GM21576 (cell line): Measurements from ENCODE around the gene PVALEF.

ENCODE experiments used
- ATAC-seq: cut with Tn5 transposase; IDR thresholded peaks from one replicate; pipeline ENCODE4 v1.9.1; 2021; ENCODE audit warnings: mild to moderate bottlenecking, moderate library complexity; ENCODE audit not compliant: unreplicated experiment

PVALEF gene

DNA sequence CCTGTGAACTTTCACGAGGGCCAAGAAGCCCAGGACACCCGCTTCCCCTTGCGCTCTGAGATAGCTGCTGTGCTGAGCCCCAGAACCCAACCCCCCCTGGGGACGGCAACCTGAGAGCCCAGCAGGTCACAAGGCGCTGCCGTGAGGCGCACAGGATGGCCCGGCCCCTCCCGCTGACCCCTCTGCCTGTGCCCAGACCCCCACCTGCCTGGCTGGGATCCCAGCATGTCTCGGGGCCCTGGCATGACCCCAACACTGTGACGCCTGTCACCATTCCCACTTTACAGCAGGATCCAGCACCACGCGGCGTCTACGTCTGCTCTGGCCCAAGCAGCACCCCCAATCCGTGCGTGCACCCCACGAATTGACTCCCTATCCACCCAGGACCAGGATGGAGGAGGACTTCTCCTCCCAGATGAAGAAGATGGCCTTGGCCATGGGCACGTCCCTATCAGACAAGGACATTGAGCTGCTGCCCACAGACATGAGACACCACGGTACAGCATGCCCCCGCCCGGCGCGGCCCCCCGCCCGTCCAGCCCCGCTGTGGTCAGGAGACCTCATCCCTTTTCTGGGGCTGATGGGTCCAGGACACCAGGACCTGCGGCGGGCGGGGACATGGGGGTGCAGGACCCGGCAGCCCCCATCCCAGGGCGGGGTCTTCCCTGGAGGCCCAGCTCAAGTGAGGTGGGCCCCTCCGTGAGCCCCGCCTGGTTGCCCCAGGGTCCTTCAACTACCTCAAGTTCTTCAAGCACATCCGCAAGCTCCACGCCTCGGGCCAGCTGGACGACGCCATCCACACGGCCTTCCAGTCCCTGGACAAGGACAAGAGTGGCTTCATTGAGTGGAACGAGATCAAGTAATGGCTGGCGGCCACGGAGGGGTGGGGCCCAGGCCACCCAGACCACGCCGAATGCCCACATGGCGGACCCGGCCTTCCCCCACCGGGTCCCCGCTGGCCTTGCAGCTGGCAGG, 15.8 kb downstream of the PVALEF start:
- no peak for ATAC-seq

DNA sequence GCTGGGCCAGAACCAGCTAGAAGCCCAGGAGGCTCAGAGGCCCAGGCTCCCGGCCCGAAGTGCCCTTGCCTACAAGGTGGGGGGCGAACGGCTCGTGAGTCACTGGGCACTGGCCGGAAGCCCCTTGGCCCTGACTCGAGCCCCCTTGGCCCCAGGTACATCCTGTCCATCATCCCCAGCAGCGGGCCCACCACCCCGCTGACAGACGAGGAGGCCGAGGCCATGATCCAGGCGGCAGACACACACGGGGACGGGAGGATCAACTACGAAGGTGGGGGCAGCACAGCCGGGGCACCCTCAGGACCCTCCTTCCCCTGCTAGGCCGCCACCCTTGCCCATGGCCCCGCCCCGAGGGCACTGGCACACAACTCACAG, 16.5 kb downstream of the PVALEF start:
- no peak for ATAC-seq

GRCh38 chr17:81182596-81182995, 17.3 kb downstream of the PVALEF start:
- no peak for ATAC-seq

- ATAC-seq: no peak
Observed at GRCh38 chr17:81183316-81183715, 18.0 kb downstream of the PVALEF start.

- ATAC-seq: no peak
Observed at GRCh38 chr17:81183807-81184206, 18.5 kb downstream of the PVALEF start.

- ATAC-seq: no peak
Observed at GRCh38 chr17:81184555-81184954, 19.2 kb downstream of the PVALEF start.

- ATAC-seq: no peak
Observed at GRCh38 chr17:81186203-81186602, 20.9 kb downstream of the PVALEF start.

GRCh38 chr17:81187120-81187519, 21.8 kb downstream of the PVALEF start:
- no peak for ATAC-seq

DNA sequence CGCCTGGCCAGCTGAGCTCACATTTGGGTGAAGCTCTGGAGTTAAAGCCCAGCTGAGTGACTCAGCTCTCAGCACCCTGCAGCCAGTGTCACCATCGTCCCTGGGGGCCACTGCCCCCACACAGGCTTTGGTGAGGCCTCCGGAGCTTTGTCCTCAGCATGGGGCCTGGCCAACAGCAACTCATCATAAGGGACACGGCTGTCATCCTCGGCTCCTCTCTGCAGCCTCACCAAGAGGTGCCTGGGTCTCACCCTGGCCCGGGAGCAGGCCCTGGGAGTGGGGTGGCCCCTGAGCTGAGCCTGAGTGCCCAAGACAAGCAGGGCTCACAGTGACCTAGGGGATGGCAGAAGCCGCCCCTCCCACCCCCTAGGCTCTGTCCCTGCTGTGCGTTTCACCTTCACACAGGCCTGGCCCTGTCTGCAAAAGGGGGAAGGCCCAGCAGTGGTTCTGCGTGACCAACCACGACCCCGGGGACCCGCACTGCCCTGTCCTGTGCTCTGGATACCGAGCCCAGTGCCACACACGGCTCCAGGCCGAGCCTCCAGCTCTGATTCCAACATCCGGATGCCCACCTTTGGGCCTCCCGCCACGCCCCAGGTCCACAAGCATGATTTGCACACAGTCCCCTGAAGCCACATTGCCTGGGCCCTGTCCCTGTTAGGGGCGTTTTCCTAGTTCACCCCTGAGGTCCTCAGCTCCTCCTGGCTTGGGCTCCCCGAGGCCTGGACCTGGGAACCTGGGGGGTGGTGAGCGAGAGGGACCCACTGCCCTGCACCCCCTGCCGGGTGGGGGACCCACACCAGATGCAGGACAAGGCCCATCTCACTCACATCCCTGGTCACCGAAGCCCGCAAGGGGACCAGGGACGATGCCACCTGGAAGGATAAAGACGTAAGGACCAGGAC, 22.5 kb downstream of the PVALEF start:
- ATAC-seq: no peak

DNA sequence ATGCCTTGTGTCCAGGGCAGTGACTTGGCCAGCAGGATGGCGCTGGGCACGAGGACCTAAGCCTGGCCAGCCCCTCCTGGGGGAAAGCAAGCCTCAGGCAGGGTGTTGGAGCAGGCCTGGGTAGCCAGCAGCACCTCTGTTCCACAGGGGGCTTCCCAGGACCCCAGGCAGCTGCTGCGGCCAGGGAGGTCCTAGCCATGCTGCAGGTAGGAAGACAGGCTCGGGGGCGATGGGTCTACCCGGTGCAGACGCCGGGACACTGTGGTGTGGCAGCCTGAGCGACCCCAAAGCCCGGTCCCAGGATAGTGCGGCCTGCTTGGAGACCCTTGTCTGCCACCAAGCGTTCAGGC, 23.2 kb downstream of the PVALEF start:
- no peak for ATAC-seq

DNA sequence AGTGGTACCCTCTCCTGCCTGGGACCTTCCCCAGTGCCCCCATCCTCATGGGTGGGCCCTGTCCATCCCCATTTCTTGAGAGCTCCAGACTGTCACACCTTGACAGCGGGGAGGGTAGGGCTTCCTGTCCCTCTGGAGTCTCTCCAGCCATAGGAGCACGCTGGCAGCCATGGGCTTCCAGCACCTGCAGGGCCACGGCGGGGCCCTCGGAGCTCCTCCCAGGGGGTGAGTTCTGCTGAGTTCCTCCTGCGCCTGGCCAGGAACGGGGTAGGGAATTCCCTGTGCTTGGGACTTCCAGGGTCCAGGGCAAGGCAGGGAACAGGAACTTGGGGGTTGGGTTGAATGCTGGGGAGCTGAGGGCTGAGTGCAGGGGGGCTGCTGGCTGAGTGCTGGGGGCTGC, 23.7 kb downstream of the PVALEF start:
- ATAC-seq: no peak

- ATAC-seq: no peak
Observed at GRCh38 chr17:81189670-81190530, 24.6 kb downstream of the PVALEF start.

DNA sequence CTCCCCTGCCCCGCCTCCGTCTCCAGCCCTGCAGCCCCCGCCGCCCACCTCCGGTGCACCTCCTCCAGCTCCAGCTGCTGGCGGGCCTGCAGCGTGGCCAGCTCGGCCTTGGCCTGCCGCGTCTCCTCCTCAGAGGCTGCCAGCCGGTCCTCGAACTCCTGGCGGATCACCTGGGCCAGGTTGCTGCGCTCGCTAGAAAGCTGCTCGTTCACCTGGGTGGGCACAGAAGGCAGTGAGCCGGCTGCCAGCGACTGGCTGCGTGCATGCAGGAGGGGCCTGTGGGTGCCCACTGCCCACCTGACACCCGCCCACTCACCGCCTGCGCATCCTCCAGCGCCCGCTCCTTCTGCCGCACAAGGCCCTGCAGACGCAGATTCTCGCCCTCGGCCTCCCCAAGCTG, 25.3 kb downstream of the PVALEF start:
- no peak for ATAC-seq

- ATAC-seq: no peak
Observed at GRCh38 chr17:81191116-81191515, 25.8 kb downstream of the PVALEF start.

- no peak for ATAC-seq
Observed at GRCh38 chr17:81191646-81192045, 26.3 kb downstream of the PVALEF start.

- no peak for ATAC-seq
Observed at GRCh38 chr17:81192386-81193050, 27.2 kb downstream of the PVALEF start.

DNA sequence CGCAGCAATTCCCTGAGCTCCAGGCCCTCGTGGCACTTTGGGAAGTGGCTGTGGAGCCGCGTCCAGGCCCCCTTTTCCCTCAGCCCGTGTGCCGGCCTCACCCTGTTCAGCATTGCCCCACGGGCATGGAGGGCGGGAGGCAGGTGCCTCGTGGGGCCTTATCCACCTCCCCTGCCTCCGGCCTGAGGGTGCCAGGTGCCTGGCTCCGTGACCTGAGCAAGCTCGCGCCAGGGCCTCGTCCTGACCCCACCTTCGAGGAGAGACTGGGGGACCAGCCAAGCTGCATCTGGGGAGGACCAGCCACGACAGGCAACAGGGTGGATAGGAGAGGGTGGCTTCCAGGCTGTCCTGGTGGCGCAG, 27.7 kb downstream of the PVALEF start:
- no peak for ATAC-seq

- ATAC-seq: no peak
Observed at GRCh38 chr17:81193470-81194224, 28.3 kb downstream of the PVALEF start.

DNA sequence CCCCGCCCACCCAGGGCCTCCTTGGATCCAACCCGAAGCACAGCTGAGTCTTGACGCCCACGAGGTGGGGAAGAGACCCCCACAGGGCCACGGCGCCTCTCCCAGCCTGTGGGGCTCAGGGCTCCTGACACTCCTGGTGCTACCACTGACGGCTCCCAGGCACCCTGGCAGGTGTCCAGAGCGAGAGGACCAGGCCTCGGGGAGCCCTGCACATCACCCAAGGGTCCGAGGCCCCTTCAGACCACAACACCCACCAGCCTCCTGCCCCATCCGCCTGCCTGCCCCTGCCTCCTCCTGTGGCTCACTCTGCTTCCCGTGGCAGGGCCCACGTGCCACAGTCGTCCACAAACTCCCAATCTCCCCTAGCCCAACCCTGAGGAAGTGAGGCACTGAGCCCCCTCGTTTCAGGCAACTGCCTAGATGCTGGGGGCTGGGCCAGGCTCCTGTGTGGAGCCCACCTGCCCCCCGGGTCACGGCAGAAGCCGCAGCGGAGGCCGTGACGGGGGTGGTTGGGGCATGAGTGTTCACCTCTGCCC, 29.0 kb downstream of the PVALEF start:
- ATAC-seq: no peak
